Astrocyte of the cerebellum (primary cell): Measurements from ENCODE around the gene FTH1.
"Not testable (repeated sequence)": the region's sequence is repeated elsewhere in the genome, so short reads cannot be mapped to it uniquely, and the experiment has no call there.

Source experiments
- DNase-seq: peaks from one replicate; pipeline ENCODE4 v3.0.0-alpha.2; 2011; ENCODE audit warnings: low read depth
- H3K4me3 ChIP-seq: 2 replicates; pipeline ENCODE4 v1.5.1; 2011; ENCODE audit warnings: mild to moderate bottlenecking, low read depth, low read length, moderate library complexity
- in situ Hi-C: cut with HindIII; loops from 2 replicates; pipeline ENCODE4 v1.10.0; 2017; ENCODE audit warnings: low sequenced_read_pairs
- TF ChIP-seq, protein P1 (sequence below): IDR thresholded peaks from 2 replicates; pipeline ENCODE4 v1.5.1; 2012; ENCODE audit warnings: low read length, low read depth, moderate library complexity, mild to moderate bottlenecking; ENCODE audit errors: missing control alignments

Gene FTH1

DNA sequence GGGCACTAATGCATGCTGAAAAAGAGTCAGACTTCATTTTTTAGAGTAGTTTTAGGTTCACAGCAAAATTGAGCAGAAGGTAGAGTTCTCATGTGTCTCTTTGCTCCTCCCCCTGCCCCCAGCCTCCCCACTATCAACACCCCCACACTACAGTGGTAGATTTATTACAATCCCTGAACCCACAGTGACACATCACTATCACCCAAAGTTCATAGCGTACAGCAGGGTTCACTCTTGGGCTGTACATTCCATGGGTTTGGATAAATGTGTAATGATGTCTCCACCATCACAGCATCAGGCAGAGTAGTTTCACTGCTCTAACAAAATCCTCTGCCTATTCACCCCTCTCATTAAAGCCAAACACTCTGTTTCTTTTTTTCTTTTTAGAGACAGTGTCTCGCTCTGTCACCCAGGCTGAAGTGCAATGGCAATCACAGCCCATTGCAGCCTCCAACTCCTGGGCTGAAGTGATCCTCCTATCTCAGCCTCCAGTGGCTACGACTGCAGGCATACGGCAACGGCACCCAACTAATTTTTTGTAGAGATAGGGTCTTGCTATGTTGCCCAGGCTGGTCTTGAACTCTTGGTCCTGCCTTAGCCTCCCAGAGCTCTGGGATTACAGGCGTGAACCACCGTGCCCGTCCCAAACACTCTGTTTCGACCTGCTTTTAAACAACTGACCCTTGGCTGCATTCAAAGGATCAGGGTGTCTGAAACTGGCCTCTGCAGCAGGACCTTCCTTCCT is 13.2 kb downstream of the FTH1 start:
- in situ Hi-C loops, result no loop called here
- no peak for DNase-seq
- TF ChIP-seq, protein P1, sequence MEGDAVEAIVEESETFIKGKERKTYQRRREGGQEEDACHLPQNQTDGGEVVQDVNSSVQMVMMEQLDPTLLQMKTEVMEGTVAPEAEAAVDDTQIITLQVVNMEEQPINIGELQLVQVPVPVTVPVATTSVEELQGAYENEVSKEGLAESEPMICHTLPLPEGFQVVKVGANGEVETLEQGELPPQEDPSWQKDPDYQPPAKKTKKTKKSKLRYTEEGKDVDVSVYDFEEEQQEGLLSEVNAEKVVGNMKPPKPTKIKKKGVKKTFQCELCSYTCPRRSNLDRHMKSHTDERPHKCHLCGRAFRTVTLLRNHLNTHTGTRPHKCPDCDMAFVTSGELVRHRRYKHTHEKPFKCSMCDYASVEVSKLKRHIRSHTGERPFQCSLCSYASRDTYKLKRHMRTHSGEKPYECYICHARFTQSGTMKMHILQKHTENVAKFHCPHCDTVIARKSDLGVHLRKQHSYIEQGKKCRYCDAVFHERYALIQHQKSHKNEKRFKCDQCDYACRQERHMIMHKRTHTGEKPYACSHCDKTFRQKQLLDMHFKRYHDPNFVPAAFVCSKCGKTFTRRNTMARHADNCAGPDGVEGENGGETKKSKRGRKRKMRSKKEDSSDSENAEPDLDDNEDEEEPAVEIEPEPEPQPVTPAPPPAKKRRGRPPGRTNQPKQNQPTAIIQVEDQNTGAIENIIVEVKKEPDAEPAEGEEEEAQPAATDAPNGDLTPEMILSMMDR, result no peak
- H3K4me3 ChIP-seq, result no peak overlapping the region

DNA sequence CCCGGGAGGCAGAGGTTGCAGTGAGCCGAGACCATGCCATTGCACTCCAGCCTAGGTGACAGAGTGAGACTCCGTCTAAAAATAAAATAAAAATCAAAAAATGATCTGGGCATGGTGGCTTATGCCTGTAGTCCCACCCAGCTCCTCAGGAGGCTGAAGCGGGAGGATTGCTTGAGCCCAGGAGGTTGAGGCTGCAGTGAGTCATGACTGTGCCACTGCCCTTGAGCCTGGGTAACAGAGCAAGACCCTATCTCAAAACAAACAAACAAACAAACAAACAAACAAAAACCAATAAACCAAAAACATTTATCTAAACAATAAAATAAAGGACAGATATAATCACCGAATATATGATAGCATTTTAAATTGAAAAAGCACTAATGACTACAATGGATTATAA is 13.8 kb downstream of the FTH1 start:
- DNase-seq, H3K4me3 ChIP-seq, in situ Hi-C loops: not testable (repeated sequence)

DNA sequence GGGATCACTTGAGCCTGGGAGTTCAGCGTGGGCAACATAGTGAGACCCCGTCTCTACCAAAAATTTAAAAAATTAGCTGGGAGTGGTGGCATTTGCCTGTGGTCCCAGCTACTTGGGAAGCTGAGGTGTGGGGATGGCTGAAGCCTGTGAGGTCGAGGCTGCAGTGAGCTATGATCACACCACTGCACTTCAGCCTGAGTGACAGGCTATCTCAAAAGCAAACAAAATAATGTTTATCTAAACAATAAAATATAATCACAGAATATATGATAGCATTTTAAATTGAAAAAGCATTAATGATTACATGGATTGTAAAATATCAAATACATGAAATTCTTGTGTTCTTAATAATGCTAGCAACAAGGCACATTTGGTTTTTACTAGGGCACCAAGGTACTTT is 14.6 kb downstream of the FTH1 start:
- in situ Hi-C loops, result no loop called here
- no peak for DNase-seq
- no peak overlapping the region for H3K4me3 ChIP-seq
- TF ChIP-seq, protein P1, result no peak

DNA sequence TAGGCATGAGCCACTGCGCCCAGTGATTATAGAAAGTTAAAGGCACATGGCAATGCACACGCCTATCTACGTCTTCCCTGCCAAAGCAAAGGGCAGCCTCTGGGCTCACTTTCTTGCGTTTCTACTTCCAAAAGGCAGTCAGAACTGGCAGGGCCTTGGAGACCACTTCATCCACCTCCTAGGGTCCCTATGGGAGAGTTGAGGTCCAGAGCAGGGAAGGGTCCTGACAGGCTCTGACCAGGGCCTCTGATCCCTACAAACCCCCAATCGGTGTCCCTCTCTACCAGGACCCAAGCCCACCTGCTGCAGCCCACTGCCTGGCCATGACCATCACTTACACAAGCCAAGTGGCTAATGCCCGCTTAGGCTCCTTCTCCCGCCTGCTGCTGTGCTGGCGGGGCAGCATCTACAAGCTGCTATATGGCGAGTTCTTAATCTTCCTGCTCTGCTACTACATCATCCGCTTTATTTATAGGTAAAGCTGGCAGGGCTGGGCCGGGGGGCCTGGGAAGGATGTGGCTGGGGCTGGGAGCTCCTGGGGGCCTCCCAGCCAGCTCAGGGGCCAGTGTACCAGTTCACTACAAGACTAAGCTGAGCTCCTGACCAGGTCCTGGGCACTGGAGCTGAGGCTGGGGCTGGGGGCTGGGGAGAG is 15.8 kb downstream of the FTH1 start:
- no peak overlapping the region for H3K4me3 ChIP-seq
- TF ChIP-seq, protein P1, result no peak
- in situ Hi-C loops, result no loop called here
- no peak for DNase-seq

DNA sequence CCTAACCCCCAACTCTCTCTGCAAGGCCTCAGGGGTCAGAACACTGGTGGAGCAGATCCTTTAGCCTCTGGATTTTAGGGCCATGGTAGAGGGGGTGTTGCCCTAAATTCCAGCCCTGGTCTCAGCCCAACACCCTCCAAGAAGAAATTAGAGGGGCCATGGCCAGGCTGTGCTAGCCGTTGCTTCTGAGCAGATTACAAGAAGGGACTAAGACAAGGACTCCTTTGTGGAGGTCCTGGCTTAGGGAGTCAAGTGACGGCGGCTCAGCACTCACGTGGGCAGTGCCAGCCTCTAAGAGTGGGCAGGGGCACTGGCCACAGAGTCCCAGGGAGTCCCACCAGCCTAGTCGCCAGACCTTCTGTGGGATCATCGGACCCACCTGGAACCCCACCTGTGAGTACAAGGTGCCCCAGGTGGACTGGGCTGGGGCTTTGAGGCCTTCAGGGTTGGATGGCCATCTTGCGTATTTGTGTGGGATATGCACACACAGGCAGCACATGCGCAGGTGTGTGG is 17.3 kb downstream of the FTH1 start, which contains the start of gene BEST1:
Gene BEST1, plus strand, starts transcription at position 317 of the 513 bp plus-strand sequence. CDS start 1,456 bp downstream, outside the sequence.
- TF ChIP-seq, protein P1, result no peak
- H3K4me3 ChIP-seq, result no peak within 1 kb of the TSS

DNA sequence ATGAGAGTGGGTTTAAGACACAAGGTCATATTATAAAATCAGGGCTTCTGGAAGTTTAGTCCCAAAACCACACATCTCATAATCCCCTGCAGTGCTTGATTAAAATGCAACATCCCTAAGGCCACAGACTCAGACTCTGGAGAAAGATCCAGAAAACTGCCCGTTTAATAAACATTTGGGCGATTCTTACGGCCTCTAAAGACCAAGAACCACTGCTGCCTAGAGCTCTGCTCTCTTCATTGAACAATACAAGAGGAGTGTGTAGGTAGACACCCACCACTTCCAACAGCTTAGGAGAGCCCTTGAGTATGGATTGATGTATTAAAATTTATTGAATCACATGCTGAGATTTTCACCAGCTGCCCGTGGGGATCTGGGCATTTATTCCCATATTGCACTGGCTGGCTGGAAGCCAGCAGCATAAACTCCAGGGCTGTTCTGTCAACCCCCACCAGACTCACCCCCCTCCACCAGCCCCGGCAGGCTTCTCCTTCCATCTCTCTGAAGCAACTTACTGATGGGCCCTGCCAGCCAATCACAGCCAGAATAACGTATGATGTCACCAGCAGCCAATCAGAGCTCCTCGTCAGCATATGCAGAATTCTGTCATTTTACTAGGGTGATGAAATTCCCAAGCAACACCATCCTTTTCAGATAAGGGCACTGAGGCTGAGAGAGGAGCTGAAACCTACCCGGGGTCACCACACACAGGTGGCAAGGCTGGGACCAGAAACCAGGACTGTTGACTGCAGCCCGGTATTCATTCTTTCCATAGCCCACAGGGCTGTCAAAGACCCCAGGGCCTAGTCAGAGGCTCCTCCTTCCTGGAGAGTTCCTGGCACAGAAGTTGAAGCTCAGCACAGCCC is 18.0 kb downstream of the FTH1 start:
- TF ChIP-seq, protein P1, result no peak
- in situ Hi-C loops, result no loop called here
- H3K4me3 ChIP-seq, result no peak overlapping the region
- peak; percentile 49 for DNase-seq

More for the DNA sequence above, 17.3 kb downstream of the FTH1 start, which contains the start of gene BEST1:
- no peak for DNase-seq
- in situ Hi-C loops, result no loop called here
